Coronary artery (tissue), 2 donors: Measurements from ENCODE around the gene GLS.

ENCODE experiments used
- DNase-seq: peaks from one replicate; pipeline ENCODE4 v3.0.0-alpha.2; 2017; ENCODE audit warnings: low spot score
- H3K27ac ChIP-seq, 2 donors: fragments of 200-600 bp; sonication (generic); one replicate each; pipeline ENCODE4 v1.5.1; 2016 to 2019
- H3K4me3 ChIP-seq: fragments of 200-600 bp; sonication (generic); 2 replicates; pipeline ENCODE4 v1.5.1; 2016; ENCODE audit warnings: mild to moderate bottlenecking, moderate library complexity
- TF ChIP-seq, protein P1 (sequence below): fragments of 200-600 bp; sonication (generic); IDR thresholded peaks from one replicate; pipeline ENCODE4 v1.5.1; 2019; ENCODE audit warnings: antibody characterized with exemption

GLS gene

DNA sequence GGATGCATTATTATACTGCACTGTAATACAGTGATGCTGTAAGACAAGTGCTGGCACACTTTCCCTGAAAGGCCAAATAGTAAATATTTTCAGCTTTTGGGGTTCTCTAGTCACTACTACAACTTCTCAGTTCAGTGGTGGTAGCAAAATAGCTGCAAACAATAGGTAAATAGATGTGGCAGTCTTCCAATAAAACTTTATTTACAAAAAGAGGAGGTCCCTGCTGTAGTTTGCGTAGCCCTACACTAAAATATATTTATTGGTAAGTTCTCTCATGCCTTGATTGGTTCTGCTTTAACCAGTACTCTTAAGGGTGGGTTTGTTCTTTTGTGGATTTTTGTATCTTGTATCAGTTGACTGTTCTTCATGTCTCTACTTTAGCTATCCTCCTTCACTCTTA, 7.8 kb downstream of the GLS start:
- Histone ChIP-seq H3K27ac (peak overlapping the region; percentile 19 to 62), H3K4me3 (peak overlapping the region; percentile 50)
- TF ChIP-seq, protein P1, sequence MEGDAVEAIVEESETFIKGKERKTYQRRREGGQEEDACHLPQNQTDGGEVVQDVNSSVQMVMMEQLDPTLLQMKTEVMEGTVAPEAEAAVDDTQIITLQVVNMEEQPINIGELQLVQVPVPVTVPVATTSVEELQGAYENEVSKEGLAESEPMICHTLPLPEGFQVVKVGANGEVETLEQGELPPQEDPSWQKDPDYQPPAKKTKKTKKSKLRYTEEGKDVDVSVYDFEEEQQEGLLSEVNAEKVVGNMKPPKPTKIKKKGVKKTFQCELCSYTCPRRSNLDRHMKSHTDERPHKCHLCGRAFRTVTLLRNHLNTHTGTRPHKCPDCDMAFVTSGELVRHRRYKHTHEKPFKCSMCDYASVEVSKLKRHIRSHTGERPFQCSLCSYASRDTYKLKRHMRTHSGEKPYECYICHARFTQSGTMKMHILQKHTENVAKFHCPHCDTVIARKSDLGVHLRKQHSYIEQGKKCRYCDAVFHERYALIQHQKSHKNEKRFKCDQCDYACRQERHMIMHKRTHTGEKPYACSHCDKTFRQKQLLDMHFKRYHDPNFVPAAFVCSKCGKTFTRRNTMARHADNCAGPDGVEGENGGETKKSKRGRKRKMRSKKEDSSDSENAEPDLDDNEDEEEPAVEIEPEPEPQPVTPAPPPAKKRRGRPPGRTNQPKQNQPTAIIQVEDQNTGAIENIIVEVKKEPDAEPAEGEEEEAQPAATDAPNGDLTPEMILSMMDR, result no peak
- DNase-seq, result no peak

DNA sequence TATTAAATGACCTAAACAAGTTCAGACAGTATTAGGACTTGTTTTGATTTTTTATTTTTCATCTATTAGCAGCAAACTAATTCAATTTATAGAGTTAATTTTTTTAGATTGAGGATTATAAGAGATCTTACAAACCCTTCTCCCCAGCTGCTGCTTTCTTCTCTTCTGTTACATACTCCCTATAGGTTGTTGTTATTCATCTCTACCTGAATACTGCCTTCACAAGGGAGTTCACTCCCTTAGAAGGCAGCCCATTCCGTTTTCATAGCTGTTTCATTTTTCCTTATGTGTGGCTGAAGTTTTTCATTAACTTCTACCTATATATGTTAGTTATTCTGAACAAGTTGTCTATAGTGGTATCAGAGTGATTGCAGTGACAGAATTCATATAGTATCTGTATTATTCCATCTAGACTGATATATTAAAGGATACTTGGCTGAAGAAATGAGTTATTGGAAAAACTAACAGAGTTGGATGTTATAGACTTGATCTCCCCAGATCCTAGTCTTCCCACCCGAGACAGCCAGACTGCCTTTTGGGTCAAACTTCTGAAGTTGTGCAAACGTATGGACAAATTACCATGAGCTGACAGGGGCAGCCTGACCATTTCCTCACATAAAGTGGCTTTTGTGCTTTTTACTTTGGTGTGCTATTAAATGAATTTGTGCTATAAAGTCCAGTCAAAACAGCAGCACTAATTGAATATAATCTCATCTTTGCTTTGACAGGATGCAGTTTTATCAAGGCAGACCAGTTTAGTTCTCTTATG, 8.7 kb downstream of the GLS start:
- peak overlapping the region; percentile 26 for H3K4me3 ChIP-seq
- peak overlapping the region; percentile 50 to 62 for H3K27ac ChIP-seq
- no peak for DNase-seq
- TF ChIP-seq, protein P1, result no peak

DNA sequence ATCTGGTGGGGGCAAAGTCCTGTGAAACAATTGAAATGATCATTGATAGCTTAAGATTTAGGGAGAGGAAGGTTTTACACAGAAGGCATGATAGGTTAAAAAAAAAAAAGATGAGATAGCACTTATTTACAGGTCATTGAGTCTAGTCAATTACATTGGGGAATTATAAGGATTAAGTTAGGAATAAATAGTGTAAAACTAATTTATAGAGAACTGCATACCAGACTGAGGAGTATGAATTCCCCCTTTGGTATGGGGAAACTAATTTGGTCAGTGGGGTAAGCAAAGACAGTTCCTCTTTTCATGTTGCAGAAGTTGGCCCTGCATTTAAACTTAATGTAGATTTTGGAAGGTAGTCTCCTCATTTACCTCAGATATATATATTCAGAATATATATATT, 10.8 kb downstream of the GLS start:
- no peak for DNase-seq
- Histone ChIP-seq H3K27ac (peak overlapping the region in 1 of 2 donors; percentile 39), H3K4me3 (no peak overlapping the region)
- TF ChIP-seq, protein P1, result no peak

DNA sequence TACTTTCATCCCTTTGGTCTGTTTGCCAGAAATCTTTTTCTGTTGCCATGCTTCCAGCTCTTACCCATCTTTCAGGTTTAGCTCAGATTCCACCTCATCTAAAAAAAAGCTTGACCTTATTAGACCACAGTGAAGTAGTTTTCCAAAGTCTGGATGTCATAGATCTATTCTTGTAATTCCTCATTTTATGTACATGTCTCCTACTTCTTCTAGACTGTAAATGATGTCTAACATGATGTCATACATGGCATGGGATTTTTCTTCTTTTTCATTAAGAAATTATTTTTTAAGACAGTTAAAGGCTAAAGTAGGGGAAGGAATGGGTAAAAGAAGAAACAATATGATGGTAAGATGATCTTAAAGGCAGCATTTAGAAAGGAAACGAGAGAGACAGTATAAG, 11.3 kb downstream of the GLS start:
- Histone ChIP-seq H3K4me3 (no peak overlapping the region), H3K27ac (peak overlapping the region in 1 of 2 donors; percentile 0)
- DNase-seq, result no peak
- TF ChIP-seq, protein P1, result no peak

DNA sequence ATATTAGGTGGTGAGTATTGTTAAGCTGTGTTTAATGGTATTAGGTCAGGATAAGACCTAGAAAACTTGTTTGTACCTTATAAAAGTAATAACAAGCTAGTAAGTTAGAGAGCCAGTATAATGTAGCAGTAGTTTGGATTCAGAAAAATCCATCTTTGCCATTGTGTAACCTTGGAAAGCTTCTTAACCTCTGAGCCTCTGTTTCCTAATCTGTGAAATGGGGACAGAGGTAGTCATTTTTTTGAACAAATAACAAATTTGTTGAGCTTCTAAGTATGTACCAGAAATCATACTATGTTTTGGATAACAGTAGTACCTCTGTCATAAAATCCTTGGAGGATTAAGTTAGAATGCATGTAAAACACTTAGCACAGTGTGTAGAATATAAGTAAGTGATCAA, 12.5 kb downstream of the GLS start:
- no peak for DNase-seq
- H3K4me3 ChIP-seq, result peak overlapping the region; percentile 13

DNA sequence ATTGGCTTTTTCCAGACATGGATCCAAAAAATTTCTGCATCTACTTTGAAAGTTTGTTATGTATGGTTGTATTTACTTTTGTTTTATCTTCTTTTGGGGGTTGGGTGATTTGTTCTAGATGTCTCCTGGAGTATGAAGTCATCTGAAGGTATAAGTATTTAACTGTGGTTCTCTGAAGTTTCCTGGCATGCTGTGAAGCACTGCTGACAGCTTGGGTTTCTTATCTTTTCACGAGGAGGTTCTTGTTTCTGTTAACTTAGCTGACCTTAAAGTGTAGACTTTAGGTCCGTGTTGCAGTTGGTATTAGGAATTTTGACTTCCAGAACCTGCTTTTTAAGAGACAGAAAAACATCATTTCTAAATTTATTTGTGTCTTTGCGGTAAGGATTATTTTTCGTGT, 15.9 kb downstream of the GLS start:
- Histone ChIP-seq H3K27ac (no peak overlapping the region), H3K4me3 (no peak overlapping the region)
- no peak for DNase-seq
- TF ChIP-seq, protein P1, result no peak

More for the DNA sequence above, 12.5 kb downstream of the GLS start:
- peak overlapping the region; percentile 0 to 8 for H3K27ac ChIP-seq
- TF ChIP-seq, protein P1, result no peak

DNA sequence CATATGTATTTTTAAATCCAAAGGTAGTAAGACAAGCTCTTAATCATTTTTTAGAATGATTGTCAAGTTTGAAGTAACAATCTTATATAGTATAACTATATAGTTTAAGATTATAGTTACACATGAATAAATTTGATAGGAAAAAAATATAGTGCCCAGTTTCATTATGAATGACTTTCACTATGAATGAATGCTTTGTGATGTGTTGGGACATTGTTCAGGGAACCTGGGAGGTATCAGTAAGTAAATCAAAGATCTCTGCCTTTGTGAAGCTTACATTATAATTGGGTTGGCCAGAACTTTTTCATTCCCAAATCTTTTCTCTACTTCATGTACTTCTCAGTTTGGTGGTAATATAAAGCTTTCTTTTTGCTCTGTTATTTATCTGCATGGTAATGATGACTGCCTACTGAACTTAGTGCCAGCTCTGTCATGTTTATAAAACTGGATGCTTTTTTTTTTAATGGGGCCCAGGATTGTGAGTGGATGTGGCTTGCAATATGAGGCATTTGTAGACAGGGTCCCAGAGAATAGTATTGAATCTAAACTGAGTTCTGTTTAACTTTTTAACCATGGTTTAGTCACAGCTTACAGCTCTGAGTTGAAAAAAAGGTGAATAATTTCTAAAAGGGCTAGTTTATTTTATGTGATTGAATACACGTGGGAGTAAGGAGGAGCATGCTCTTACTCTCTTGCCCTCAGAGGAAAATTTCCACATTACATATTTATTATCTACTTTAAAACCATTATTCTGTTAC, 23.3 kb downstream of the GLS start:
- Histone ChIP-seq H3K27ac (peak overlapping the region in 1 of 2 donors; percentile 33), H3K4me3 (no peak overlapping the region)
- no peak for DNase-seq
- TF ChIP-seq, protein P1, result no peak
